ENCODE data around the gene TP53RK.

The TP53RK gene

GRCh38 chr20:46694484-46694883 is 5.2 kb upstream of the TP53RK start:
- peak; percentile 61 for DNase-seq (ENCODE audit: low read depth)
- TF ChIP-seq CTCF (IDR thresholded peaks at IDR 0.05; ENCODE audit: insufficient read depth, low read depth, low read length, missing control alignments) = no peak
- no peak overlapping the region for H3K4me3 ChIP-seq (ENCODE audit: low read depth, low read length)

DNA sequence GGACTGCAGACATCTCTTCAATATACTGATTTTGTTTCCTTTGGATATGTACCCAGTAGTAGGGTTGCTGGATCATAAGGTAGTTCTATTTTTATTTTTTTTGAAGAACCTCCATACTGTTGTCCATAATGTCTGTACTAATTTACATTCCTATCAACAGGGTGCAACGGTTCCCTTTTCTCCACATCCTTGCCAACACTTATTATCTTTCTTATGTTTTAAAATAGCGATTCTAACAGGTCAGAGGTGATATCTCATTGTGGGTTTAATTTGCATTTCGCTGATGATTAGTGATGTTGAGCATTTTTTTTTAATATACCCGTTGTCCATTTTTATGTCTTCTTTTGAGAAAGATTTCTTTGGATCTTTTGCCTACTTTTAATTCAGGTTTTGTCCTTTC is 2.0 kb upstream of the TP53RK start:
- no peak for TF ChIP-seq CTCF (IDR thresholded peaks at IDR 0.05; ENCODE audit: insufficient read depth, low read depth, low read length, missing control alignments)
- H3K4me3 ChIP-seq (ENCODE audit: low read depth, low read length) = no peak overlapping the region
- DNase-seq (ENCODE audit: low read depth) = no peak

- peak overlapping the region; percentile 77; the same call in 1 of the 2 replicates for H3K4me3 ChIP-seq (ENCODE audit: low read depth, low read length)
- no peak for DNase-seq (ENCODE audit: low read depth)
- TF ChIP-seq CTCF (IDR thresholded peaks at IDR 0.05; ENCODE audit: insufficient read depth, low read depth, low read length, missing control alignments) = no peak
Measured at GRCh38 chr20:46690219-46691106, 1.2 kb upstream of the TP53RK start.

DNA sequence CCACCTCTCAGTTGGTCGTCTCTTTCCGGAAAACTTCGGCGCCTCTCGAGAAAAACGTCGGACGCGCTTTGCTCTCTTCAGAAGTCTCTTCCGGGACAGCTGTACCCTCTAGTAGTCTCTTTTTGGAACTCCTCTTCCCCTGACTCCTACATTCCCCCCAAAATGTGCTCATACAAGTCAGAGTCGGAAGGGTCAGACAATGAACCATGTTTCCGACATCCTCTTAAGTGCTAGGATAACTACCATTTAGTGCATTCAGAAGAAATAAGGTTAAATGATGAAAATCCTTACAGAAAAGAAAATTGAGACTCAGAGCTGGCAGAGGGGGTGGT is 476 bp upstream of the TP53RK start:
- peak overlapping the region; percentile 77 for H3K4me3 ChIP-seq (ENCODE audit: low read depth, low read length)
- TF ChIP-seq CTCF (IDR thresholded peaks at IDR 0.05; ENCODE audit: insufficient read depth, low read depth, low read length, missing control alignments) = no peak
- no peak for DNase-seq (ENCODE audit: low read depth)

DNA sequence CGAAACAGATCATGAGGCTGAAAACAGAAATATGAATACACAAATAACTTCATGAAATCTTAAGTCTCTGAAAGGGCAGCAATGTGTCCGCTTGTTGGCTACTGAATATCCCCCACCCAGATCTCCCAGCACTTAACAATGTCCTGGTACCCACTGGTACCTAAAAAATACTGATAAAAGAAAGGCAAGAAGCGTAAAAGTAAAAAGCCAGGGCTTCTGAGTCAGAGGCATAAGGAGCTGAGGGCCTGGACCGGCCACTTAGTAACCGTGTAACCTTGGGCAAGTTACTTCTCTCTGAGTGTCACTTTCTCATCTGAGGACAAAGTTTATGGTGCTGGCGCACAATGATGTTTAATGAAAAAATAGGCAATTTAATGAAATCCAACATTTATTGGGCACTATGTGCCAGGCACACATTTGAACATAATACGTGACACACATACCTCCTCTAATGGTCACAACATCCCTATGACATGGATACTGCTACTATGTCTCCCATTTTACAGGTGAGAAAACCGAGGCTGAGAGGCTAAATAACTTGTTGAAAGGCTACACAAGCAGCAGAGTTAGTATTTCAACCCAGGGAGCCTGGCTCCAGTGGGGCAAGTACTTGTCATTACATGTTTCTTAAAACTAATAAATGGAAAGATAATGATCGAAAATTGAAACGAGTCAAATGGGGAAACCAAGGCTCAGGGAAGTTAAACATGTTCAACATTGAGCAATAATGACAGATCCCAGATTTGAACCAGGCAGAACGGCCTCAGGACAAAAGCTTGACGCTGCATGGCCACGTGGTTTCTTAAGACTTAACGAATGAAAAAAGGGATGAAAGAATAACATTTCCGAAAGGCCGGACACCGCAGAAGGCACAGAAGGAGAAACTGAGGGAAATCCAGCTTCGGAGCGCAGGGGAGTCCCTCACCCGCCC is 828 bp downstream of the TP53RK start:
- TF ChIP-seq CTCF (IDR thresholded peaks at IDR 0.05; ENCODE audit: insufficient read depth, low read depth, low read length, missing control alignments) = no peak
- no peak for DNase-seq (ENCODE audit: low read depth)
- H3K4me3 ChIP-seq (ENCODE audit: low read depth, low read length) = peak overlapping the region; percentile 77

DNA sequence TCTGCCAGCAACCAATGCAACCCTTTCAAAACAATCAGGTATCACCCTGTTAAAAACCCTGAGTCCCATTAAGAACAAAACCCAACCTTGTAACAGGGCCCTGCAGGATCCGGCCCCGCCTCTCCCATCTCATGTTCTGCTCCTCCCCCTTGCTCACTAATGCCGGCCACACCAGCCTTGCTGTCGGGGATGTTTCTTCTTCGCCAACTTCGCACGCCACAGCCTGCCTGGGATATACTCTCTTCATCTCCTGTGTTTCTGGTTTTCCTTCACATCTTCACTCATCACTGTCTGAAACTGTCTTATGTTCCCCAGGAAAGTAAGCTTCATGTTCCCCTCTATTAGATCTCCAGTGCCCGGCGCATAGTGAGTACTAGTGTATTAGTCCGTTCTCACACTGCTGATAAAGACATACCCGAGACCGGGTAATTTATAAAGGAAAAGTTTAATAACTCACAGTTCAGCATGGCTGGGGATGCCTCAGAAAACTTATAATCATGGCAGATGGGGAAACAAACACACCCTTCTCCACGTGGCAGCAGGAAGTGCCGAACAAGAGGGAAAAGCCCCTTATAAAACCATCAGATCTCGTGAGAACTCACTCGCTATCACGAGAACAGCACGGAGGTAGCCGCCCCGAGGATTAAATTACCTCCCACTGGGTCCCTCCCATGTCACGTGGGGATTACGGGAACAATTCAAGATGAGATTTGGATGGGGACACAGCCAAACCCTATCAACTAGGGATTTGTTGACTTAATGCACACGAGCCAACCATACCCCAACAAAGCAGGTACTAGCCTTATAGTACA is 5.1 kb downstream of the TP53RK start:
- no peak for DNase-seq (ENCODE audit: low read depth)
- TF ChIP-seq CTCF (IDR thresholded peaks at IDR 0.05; ENCODE audit: insufficient read depth, low read depth, low read length, missing control alignments) = no peak
- no peak overlapping the region for H3K4me3 ChIP-seq (ENCODE audit: low read depth, low read length)

All from GM12865 (cell line).